GM18858 (cell line): Measurements from ENCODE around the gene NFIB.

ENCODE experiments used
- ATAC-seq: cut with Tn5 transposase; IDR thresholded peaks from one replicate; pipeline ENCODE4 v1.9.1; 2021; ENCODE audit not compliant: unreplicated experiment

The NFIB gene

DNA sequence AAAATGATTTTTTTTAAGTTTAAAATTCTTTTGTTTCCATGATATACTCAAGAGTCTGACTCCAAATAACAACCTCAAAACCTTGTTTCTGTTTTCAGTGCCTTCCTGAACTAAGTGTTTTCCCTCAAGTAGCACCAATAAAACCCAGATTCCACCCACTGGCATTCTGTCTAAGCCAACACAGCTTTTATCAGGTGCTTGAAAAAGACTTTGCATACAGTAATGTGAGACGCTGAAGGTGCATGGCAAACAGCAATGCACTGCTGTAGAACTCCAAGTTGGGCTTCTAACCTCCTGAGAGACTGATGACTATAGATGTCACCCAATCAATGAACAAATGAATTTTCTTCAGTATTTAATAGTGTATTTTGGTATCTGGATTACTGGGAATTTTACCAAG lies 95.7 kb downstream of the NFIB start:
- no peak for ATAC-seq

DNA sequence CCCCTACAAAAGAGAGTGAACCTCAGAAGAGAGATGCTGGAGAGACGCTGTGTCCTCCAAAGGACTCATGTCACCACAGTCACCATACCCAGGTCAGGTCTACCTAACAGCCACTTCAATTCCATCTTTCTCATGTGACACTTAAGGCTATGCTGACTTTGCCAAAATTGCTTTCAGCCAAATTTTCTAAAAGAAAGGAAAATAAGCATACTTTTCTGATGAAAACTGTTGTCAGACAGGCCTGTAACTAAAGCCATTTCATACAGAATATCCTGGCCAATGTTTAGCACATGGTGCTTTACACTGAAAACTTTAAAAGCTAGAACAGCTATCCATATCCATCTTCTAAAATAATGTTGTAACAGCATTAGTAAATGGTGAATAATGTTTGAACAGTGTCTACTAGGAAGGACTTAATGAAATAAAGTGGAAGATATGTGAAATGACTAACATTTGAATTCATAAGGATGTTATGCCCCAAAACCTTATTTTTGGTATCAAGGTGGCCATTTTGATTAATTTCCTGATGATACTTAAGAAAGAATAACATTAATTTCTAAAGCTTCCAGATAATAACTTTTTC lies 97.2 kb downstream of the NFIB start:
- ATAC-seq, result no peak

DNA sequence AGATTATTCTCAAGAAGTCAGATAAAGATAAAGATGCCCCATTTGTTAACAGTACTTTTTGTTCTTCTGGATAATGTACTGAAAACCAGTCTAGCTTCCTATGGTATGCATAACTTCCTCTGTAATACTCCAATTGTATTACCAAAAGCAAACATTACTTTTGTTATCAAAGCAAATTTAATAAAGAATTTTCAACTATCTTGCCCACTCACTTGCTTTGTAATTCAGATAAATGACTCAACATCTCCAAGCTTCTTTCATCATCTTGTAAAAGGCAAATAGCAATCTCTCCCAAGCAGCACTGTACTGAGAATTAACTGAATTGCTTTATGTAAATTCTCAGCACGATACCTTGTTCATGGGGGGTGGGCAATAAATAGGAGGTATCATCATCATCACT lies 98.3 kb downstream of the NFIB start:
- no peak for ATAC-seq

DNA sequence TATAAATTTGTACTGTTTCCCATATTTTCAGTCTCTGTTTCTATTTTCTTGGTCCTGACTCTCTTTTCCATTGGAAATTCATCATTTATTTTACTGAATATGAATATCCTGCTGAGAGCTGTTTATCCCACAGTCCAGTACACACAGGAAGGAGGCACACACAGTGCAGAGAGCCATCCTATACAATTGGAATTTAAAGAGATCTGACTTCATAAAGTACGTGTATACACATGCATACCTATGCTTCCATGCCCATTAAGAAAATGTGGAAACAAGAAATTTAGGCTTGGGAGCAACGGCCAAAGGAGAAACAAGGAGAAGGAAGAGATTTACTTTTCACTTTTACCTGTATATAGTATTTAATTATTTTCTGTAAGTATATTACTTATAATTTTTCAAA lies 99.2 kb downstream of the NFIB start:
- ATAC-seq, result no peak

DNA sequence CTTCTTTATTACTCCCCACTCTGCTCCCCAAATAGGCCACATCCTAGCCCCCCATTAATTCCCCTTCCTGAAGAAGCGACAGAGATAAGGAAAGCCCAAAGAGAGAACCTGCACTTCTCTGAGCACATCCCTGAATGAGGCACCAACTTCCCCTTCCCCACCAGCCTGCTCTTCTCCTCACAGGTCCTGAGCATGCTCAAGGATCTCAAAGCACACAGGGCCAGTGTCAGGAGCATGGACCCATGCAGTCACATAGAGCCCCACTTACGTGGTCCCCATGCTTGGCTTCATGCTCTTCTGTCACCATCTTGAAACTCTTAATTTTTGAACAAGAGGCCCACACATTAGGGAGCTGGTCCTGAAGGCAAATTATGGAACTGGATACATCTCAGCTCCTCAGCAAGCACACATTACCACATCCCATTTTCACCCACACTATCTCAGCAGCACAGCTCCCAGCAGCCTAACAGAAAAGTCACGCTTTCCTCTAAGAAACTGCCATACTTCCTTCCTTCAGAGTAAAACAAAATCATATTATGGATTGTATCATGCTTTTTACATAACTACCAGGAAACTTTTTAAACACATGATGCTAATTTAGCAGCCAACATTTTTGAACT lies 99.8 kb downstream of the NFIB start:
- no peak for ATAC-seq

DNA sequence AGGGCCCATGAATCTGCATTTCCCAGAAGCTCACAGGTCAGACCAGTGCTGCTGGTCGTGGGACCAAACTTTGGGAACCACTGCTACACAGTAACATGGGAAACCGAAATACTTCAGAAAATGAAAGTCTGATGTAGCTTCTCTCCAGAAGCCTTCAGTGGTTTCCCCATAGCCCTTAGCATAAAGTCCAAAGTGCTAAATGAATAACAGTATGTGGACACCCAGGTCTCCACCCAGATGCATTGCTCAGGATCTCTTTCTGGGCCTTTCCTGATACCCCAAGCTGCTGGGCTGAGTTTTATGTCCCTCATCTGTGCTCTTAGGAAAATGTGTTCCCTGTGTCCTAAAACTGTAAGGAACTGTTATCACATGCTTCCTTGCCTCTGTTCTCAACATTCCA lies 100.4 kb downstream of the NFIB start:
- ATAC-seq, result no peak

DNA sequence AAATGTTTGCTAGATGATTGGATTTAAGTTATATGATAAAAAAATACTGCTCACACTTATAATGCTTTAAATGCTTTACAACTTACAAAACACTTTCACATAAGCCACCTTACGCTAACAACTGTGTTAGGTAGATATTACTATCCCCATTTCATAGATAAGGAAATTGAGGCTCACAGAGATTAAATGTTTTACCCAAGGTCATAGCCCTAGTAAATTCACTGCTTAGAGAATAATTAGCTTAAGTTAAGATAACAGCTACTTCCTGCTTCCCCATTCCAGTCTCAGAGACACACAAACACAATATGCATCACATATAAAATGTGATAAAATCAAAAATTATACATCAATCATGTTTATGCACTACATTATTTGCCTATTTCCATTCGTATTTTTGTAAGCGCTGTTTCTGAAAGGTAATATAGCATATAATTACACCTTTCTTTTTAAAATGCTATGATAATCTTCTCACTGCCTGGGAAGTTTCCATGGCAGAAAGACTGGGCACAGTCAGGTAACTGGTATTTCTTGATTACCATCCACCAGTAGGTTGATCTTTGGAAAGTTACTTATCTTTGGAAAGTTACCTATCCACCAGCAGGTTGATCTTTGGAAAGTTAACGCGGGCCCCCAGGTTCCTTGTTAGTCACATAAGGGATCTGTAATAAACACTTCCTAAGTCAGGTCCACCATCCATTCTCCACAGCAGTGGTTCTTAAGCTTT lies 101.1 kb downstream of the NFIB start:
- ATAC-seq, result no peak

DNA sequence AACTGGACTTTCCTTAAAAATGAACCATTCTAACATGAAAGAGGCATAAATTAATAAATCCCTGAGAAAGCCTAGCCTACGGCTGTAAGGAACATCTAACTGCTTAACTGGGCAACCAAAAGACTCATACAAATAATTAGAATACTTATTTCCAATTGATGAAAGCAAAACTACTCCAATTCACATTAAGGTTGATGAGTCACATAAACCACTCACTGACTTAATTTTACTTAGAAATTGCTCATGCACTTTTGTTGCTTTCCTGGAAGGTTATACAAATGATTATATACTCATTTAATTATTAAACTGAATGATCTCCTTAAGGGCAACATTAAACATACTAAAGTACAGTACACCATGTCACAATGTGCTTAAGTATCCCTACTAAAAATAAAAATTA lies 101.9 kb downstream of the NFIB start:
- ATAC-seq, result no peak

DNA sequence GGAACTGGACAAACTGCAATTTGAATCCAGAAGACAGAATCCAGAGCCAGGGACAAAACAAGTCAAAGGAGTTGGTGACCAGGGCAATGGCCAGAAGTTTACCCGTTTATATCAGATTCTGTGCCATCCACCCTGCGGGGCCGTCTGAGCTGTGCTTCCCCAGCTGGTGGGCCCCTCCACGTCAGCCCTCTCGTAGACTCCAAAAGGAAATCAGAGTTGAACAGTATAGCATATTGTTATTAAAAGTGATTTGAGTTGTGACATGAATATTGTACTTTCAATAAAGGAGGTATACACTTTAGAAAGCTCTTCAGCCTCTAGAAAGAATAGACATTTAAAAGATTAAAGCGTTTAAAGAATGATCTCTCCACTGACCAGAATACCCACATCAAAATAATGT lies 102.4 kb downstream of the NFIB start:
- ATAC-seq, result no peak

DNA sequence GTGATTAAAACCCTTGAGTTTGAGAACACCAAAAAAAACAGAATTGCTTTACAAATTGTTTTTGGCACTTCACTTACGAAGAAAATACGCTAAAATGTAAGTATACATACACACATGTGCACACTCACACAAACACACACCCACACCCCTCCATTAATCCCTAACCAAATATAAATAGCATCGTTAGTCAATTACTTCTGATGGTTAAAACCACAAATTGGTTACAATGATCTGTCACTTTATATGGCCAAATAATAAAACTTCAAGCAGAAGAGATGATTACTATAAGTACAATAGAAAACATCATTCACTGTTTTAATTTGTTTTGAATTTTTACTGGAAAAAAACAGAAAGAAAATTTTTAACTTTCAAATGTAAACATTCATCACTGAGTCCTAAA lies 103.5 kb downstream of the NFIB start:
- ATAC-seq, result no peak

DNA sequence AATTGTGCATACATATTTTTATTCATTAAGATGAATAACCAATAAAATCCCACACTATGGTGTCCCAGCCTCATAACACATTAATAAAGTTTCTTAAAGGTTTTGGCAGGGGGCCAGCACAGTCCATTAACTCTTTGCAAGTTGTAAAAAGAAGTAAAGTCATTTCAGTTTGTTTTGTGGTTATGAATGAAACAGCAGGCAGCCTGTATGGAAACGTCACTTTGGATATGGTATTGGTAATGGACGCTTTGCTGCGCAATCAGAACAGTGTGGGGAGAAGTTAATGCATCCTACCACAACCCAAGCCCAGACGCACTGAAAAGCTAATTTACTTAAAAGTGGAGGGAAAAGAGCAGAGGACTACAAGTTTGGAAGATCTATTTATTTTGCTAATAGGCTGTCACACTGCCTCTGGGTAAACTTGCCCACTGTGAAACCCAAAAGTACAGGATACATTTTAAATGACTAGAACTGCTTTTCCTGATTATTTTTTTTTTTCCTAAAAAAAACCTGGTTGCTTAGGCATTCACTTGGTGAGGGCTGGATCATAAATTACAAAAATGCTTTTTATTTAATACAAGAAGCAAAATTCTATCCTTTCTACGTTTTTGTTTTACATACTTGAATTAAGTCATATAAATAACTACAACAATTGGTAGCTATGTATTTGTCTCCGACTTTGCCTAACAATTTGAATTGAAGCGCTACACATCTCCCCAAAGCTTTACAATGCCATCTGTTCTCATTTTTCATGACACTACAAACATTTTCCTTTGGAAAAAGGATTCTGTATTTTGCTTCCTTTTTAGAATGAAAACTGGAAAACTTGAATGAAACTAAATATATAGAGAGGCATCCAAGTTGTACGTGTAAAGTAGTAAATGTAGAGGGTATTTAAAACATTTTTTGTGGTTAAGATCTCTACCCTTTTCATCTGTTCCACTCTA lies 104.3 kb downstream of the NFIB start:
- ATAC-seq, result no peak

DNA sequence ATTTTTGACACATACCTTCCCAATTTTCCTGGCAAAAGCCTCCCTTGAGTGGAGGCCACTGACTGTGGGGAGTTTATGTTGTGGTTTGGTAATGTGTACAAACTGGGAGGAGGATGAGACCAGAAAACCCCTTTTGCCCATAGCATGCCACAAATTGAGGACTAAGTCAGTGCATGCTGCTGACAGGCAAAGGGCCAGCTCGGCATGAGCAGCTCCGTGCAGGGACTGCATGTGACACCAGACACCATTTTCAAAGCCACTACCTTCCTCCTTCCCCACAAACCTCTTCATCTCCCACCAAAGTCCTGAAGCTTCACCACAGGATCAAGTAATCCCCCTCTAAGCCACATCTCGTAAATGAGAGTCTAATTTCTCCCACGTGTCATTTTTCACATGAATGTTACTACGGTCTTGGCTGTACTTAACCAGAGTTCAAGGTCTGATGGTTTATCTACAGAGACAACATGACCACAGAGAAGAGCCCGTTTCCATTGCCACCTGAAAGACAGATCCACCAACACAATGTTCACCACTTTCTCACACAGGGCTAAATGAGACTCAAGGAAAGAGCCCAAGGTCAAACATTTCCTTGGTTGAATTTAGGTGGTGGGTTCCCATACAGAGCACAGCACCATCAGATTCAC lies 106.5 kb downstream of the NFIB start:
- ATAC-seq, result no peak

DNA sequence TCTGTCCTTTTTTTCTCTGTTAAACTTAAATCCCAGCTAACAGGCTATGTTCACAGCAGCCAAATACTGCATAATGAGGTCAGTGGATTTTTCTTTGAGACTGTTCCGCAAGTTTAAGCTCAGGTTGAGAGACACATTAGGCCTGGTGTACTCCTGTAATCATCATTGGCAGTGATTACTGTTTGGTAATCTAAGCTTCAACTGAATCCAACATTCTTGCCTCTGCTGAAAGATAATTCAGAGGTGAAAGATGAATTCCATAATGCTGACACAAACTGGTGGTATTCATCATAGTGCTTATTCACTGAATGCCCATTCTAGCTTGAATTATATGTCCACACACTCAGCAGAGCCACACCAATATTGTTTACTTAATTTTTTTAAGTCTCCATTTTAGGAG lies 108.5 kb downstream of the NFIB start:
- ATAC-seq, result no peak

DNA sequence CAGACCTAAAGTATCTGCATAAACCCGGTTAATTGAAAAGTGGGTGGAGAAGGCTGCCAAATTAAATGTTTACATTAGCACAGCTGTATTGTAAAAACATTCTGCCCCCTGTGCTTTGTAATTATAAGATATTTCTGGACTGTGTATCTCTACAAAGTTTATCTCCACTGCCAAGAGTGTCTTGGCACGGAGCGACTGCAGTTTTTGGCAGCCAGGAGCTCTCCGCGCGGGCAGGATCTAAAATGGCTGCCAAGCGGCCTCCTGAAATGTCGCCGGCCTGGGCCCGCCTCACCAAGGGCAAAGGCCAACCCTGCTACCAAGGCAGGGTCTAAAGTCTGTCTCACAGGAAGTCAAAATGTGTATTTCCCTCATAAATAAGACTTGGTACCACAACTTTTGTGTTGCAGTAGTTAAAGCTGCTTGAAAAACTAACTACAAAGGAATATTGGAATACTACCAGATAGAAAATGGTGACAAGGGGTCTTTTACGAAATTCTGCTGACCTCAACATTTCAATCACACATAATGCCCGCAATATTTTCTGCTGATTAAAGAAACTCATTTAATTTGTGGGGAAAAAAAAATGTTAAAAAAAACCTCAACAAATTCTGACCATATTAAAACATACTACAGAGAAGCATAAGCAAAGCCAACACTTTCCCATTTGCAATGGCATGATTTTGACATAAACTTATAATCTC lies 110.4 kb downstream of the NFIB start:
- no peak for ATAC-seq

DNA sequence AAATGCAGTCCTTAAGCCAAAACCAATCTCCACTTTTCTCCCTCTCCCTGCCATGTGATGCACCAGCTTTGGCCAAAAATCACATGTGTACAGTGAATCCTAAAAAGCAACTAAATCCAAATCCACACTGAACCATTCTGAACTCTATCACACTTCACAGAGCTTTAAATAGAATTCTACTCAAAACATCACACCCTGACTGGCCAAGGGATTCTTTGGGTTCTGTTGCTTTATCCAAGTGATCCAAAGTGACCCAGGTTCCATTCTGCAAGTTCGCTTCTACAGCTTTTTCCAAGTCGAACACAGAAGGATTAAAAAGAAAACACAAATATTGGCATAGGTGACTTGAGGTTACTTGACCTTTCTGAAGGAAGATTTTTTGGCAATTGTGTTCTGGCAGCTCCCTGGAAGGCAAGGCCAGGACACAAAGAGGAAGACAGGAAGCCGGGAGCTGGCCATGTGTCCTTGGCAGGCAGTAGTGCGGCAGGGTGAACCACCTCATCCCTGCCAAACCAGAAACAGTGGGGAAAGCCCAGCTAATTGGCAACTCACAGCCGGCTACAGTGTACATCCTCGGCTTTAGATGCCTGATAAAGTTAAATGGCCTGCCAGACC lies 115.0 kb downstream of the NFIB start:
- ATAC-seq, result no peak

DNA sequence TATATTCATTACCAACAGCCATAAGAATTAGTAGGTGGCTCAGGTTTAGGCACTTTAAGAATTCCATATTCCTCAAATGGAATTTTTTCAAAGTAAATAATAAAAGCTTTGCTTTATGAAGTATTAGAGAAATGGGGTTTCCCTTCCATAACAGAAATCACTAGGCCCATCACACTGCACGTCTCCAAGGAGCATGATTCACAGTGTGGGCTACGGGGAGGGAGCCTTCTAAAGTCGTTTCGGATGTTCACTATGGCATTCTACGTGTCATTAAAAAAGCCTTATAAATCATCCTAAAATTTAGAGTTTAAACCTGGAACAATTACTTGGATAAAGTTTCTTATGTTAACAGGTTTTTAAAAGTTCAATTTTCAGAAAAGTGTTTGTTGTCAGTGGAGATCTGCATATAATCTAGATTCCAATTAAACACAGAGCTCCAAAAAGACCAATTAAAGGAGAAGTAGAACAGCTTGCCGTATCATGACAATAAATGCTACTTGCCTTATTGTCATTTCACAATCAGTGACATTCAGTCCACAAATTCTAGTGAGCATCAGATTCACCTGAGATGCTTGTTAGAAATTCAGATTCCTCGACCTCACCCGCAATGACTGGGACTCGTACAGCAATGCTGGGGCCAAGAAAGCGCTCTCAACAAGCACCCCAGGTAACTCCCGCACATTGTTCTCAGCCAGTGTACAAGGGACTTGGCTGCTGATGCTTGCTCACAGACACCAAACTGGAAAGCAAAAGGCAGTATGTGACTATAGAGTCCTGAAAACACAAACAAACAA lies 115.7 kb downstream of the NFIB start:
- no peak for ATAC-seq

DNA sequence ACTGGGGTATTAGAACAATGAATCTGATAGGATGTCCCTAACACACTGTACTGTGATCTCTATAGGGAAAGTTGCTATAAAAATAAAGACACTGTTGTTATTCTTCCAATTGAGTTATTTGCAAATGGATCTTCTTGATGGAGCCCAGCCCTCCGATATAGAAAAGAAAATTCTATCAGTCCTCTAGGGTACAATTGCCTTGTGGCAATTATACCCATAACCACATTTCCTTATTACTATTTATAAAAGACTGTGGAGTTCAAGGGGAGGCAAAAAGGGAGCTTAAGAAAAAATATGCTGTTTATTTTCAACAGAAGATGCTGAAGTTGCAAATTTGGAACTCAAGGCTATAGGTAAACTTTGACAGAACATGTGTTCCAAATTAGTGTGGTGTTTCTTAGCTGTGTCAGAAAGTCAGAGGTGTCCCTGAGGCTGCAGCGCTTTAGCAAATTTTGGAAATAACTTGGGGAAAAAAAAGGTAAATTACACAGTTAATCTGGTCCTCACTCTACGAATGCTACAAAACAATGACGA lies 116.5 kb downstream of the NFIB start:
- ATAC-seq, result no peak

DNA sequence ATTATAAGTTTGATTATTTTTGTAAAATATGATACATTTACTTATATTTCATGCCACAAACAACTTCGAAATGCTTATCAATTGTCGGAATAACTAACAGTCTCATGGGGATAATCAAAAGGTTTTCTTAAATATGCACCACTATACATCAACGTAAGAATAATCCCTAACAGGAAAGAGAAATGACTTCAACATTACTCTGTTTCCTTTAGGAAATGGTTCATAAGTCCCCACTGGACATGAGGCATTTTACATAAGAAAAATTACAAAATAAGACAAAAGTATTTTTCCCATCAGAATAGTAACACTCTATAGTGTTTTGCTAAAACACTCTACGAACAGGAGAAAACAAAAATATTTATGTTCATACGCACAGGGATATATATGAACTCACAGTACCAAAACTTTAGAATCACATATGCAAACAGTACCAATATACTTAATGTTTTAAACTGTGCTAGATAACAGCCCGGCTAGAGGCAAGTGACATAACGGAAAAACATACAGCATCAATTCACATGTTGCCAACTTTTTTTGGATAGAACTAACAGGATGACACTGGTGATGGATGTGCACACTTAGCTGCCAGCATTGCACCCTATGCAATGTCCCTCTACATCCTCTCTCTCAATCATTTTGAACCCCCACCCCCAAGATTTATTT lies 120.5 kb downstream of the NFIB start:
- no peak for ATAC-seq
